Panc1 (cell line): ENCODE results near the gene NALCN. TPM values are rescaled to one million over a fixed set of nuclear protein-coding genes. Genes with fewer than 3 reads are reported as not detected.

Source experiments
- ATAC-seq: fragments of 200-7000 bp; cut with Tn5 transposase; 2 replicates; pipeline ENCODE4 v1.9.1; 2020; ENCODE audit warnings: mild to moderate bottlenecking, moderate library complexity
- BruUV-seq: library from RNA; stranded (reverse); fragments of 400-500 nt; replicated peaks from 2 replicates; lab custom pipeline; 2021; lab: Mats Ljungman, UMichigan
- CTCF ChIA-PET: fragments of 300-600 bp; sonication (Branson Sonifier 250); formaldehyde crosslinking; loops from one replicate; lab custom pipeline; 2022; ENCODE audit warnings: antibody characterized with exemption; lab: Charles Lee
- POLR2A ChIA-PET: fragments of 300-600 bp; sonication (Branson Sonifier 250); formaldehyde crosslinking; loops from one replicate; lab custom pipeline; 2022; ENCODE audit warnings: antibody characterized with exemption; lab: Charles Lee
- DNase-seq: peaks from one replicate; pipeline ENCODE4 v3.0.0-alpha.2; 2010; ENCODE audit warnings: low read depth, low spot score
- H3K27ac ChIP-seq: 2 replicates; pipeline ENCODE4 v1.5.1; 2011; ENCODE audit warnings: mild to moderate bottlenecking, low read length, inconsistent platforms
- H3K27me3 ChIP-seq: fragments of 200-500 bp; sonication (Bioruptor generic); 2 replicates; pipeline ENCODE4 v1.6.0; 2014; ENCODE audit warnings: low read length, inconsistent platforms; ENCODE audit not compliant: control insufficient read depth, insufficient read depth
- H3K36me3 ChIP-seq: fragments of 200-500 bp; sonication (Bioruptor generic); 2 replicates; pipeline ENCODE4 v1.5.1; 2014; ENCODE audit warnings: inconsistent platforms, mild to moderate bottlenecking, low read length, moderate library complexity; ENCODE audit not compliant: control insufficient read depth, insufficient read depth
- H3K4me1 ChIP-seq: 2 replicates; pipeline ENCODE4 v1.5.1; 2011; ENCODE audit warnings: inconsistent platforms, mild to moderate bottlenecking, low read length, moderate library complexity; ENCODE audit not compliant: control insufficient read depth, insufficient read depth
- H3K4me3 ChIP-seq, 2 experiments: 2 replicates each; pipeline ENCODE4 v1.5.1; 2011 to 2012; ENCODE audit warnings: low read depth in 2 of 2, low read length in 2 of 2, mild to moderate bottlenecking in 2 of 2, inconsistent platforms in 1 of 2, moderate library complexity in 1 of 2
- H3K9me3 ChIP-seq: fragments of 200-500 bp; sonication (Bioruptor generic); 2 replicates; pipeline ENCODE4 v1.5.1; 2014; ENCODE audit warnings: low read depth, mild to moderate bottlenecking, inconsistent platforms, low read length, moderate library complexity; ENCODE audit not compliant: control insufficient read depth, insufficient read depth
- POLR2AphosphoS5 ChIP-seq: IDR thresholded peaks from 2 replicates; pipeline ENCODE4 v1.6.1; 2012; ENCODE audit warnings: mild to moderate bottlenecking, low read depth, low read length, moderate library complexity
- SIN3A ChIP-seq: IDR thresholded peaks from 2 replicates; pipeline ENCODE4 v1.6.1; 2012; ENCODE audit warnings: low read depth, mild to moderate bottlenecking, low read length, moderate library complexity, borderline replicate concordance; ENCODE audit not compliant: insufficient read depth
- TCF7L2 ChIP-seq: IDR thresholded peaks from 2 replicates; pipeline ENCODE4 v1.6.1; 2011; ENCODE audit warnings: mild to moderate bottlenecking, low read depth, low read length, inconsistent platforms
- in situ Hi-C: cut with HindIII; loops from 2 replicates; pipeline ENCODE4 v1.10.0; 2016; ENCODE audit warnings: low sequenced_read_pairs, low pct_unique_long_range_greater_than_20kb
- intact Hi-C: fragments of 100-400 bp; cut with micrococcal nuclease; formaldehyde crosslinking; loops from one replicate; pipeline ENCODE4 v1.10.0; 2022; ENCODE audit not compliant: unreplicated experiment
- total RNA-seq: library from RNA; stranded (reverse); gene quantifications from one replicate; pipeline ENCODE4 v1.2.1, GENCODE V29; 2021; ENCODE audit not compliant: unreplicated experiment
- TF ChIP-seq, protein P1 (sequence below): fragments of 450-650 bp; IDR thresholded peaks from 2 replicates; pipeline ENCODE4 v1.5.1; 2017; ENCODE audit warnings: mild to moderate bottlenecking
- TF ChIP-seq, protein P2 (sequence below), 2 experiments: IDR thresholded peaks; 2 replicates each; pipeline ENCODE4 v1.6.1; 2011 to 2012; ENCODE audit warnings: low read depth in 2 of 2, control low read depth in 1 of 2, low read length in 1 of 2, mild to moderate bottlenecking in 1 of 2, moderate library complexity in 1 of 2; ENCODE audit not compliant: insufficient read depth in 1 of 2

NALCN gene
- total RNA-seq, 1 experiment from 2014 or later, result 10.9 TPM

- Histone ChIP-seq H3K4me3 (no peak overlapping the region), H3K36me3 (no peaks in the 10 kb centered on the region), H3K27ac (no peak overlapping the region), H3K27me3 (no peaks in the 10 kb centered on the region), H3K4me1 (no peaks in the 10 kb centered on the region), H3K9me3 (no peaks in the 10 kb centered on the region)
- POLR2A ChIA-PET, result no interaction called here
- in situ Hi-C loops, result no loop called here
- no TSS peak for BruUV-seq
- CTCF ChIA-PET, result no interaction called here
- no peak for TF ChIP-seq SIN3A
- TF ChIP-seq, protein P1, sequence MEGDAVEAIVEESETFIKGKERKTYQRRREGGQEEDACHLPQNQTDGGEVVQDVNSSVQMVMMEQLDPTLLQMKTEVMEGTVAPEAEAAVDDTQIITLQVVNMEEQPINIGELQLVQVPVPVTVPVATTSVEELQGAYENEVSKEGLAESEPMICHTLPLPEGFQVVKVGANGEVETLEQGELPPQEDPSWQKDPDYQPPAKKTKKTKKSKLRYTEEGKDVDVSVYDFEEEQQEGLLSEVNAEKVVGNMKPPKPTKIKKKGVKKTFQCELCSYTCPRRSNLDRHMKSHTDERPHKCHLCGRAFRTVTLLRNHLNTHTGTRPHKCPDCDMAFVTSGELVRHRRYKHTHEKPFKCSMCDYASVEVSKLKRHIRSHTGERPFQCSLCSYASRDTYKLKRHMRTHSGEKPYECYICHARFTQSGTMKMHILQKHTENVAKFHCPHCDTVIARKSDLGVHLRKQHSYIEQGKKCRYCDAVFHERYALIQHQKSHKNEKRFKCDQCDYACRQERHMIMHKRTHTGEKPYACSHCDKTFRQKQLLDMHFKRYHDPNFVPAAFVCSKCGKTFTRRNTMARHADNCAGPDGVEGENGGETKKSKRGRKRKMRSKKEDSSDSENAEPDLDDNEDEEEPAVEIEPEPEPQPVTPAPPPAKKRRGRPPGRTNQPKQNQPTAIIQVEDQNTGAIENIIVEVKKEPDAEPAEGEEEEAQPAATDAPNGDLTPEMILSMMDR, result no peak
- no peak for TF ChIP-seq TCF7L2
- no peak for TF ChIP-seq POLR2AphosphoS5
- TF ChIP-seq, protein P2, sequence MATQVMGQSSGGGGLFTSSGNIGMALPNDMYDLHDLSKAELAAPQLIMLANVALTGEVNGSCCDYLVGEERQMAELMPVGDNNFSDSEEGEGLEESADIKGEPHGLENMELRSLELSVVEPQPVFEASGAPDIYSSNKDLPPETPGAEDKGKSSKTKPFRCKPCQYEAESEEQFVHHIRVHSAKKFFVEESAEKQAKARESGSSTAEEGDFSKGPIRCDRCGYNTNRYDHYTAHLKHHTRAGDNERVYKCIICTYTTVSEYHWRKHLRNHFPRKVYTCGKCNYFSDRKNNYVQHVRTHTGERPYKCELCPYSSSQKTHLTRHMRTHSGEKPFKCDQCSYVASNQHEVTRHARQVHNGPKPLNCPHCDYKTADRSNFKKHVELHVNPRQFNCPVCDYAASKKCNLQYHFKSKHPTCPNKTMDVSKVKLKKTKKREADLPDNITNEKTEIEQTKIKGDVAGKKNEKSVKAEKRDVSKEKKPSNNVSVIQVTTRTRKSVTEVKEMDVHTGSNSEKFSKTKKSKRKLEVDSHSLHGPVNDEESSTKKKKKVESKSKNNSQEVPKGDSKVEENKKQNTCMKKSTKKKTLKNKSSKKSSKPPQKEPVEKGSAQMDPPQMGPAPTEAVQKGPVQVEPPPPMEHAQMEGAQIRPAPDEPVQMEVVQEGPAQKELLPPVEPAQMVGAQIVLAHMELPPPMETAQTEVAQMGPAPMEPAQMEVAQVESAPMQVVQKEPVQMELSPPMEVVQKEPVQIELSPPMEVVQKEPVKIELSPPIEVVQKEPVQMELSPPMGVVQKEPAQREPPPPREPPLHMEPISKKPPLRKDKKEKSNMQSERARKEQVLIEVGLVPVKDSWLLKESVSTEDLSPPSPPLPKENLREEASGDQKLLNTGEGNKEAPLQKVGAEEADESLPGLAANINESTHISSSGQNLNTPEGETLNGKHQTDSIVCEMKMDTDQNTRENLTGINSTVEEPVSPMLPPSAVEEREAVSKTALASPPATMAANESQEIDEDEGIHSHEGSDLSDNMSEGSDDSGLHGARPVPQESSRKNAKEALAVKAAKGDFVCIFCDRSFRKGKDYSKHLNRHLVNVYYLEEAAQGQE (IDR thresholded peaks at IDR 0.05; ENCODE audit: insufficient read depth in 1 of 2, low read depth in 2 of 2, low read length in 1 of 2), result no peak
- no peak for DNase-seq
- ATAC-seq, result no peak
- intact Hi-C loops, result no loop called here
These were observed 210.9 kb downstream of the NALCN start for GRCh38 chr13:101205408-101205807.

DNA sequence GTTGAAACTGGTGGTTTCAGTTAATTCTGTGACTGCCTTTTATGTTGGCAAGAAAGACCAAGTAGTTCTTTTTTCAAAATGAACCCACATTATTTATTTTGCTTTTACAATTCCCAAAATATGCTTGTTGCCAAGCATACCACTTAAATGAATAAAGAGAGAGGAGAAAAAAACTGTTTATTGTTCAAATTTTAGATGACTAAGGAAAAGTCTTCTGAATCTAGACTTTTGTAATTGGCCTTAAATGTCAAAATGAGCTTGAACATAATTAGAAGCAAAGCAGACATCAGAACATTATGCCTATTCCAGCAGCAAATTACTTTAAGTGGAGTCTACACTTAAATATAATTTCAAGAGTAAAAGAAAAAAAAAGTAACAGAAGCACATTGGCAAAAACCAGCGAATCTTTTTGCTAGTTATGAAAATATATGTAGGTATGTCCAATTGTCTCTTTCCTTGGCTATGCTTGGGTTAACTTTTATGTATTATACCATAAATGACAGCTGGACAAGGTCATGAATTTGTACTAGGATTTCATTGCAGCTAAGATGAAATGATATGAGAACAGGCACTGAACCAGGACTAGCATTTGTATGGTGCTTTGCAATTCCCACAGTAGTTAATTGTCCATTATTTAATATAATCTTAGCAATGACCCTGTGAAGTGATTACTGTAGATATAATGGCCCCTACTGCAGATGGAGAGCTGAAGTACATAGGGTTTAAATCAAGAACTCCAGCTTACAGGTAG is 211.9 kb downstream of the NALCN start:
- ChIA-PET CTCF (no interaction called here), POLR2A (no interaction called here)
- Histone ChIP-seq H3K4me1 (no peaks in the 10 kb centered on the region), H3K27ac (no peak overlapping the region), H3K4me3 (no peak overlapping the region), H3K27me3 (no peaks in the 10 kb centered on the region), H3K36me3 (no peaks in the 10 kb centered on the region), H3K9me3 (no peaks in the 10 kb centered on the region)
- ATAC-seq (no peak), DNase-seq (no peak)
- in situ Hi-C loops, result no loop called here
- TF ChIP-seq POLR2AphosphoS5 (no peak), SIN3A (no peak), TCF7L2 (no peak)
- TF ChIP-seq, protein P1, result no peak
- TF ChIP-seq, protein P2 (IDR thresholded peaks at IDR 0.05; ENCODE audit: insufficient read depth in 1 of 2, low read depth in 2 of 2, low read length in 1 of 2), result no peak
- BruUV-seq, result no TSS peak
- intact Hi-C loops, result no loop called here
